HG02840 (cell line): ENCODE measurements around the gene PIP4K2A.

Source experiments
- ATAC-seq: cut with Tn5 transposase; IDR thresholded peaks from one replicate; pipeline ENCODE4 v1.9.1; 2021; ENCODE audit warnings: mild to moderate bottlenecking, moderate library complexity, moderate number of reproducible peaks; ENCODE audit not compliant: unreplicated experiment, low FRiP score

The PIP4K2A gene

DNA sequence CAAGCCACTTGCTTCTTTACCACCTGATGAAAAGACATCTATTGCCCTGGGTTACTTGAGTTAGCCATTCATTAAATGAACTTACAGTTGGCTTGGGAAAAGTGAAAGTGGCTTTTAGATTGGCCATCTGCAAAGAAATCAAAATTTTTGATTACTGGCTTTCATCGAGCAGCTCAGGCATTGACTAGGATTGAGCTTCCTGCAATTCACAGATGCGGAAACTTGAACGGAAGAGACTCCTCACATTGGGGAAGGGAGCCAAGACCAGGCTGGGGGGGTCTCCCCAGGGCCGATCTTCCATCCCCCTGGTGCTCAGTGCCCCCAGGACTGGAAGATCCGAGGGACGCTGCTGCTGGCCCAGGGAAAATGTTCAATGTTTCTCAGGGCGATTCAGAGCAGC lies 145.4 kb downstream of the PIP4K2A start:
- ATAC-seq = no peak

DNA sequence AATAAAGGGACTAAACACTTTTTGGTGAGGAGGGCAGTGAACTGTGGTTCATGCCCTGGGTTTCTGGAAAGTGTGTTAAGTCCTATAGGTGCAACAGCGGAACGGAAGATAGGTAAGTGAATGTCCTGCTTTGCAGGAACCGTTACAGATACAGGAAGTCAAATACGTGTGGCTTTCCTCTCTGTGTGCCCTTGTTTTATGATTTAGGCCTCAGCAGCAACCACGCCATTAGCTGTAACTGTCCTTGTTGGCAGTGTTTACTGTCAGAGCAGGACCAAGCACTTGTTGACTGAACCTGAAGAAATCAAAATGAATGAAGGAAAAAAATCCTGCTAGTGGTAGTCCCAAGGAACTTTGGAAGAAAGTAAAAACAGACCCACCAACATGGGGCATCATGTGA lies 150.3 kb downstream of the PIP4K2A start:
- ATAC-seq = no peak

DNA sequence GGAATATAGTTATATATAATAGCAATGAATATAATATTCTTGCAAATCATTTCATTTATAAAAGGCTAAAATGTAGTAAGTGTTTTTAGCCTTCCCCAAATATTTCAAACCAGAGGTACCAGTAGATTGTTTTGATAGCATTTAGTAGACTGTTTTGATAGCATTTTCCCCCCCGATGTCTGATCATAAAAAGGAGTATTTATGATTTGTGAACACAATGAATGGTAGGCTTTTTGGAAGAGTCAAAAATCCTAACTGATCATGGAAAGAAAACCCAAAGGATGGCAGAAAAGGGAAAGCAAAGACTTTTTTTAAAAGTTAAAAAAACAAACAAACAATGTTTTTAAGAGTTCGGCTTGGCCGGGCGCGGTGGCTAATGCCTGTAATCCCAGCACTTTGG lies 152.5 kb downstream of the PIP4K2A start:
- no peak for ATAC-seq

- ATAC-seq = no peak
These were observed 153.5 kb downstream of the PIP4K2A start for GRCh38 chr10:22560913-22561239.

GRCh38 chr10:22560096-22560912 lies 154.1 kb downstream of the PIP4K2A start:
- no peak for ATAC-seq

DNA sequence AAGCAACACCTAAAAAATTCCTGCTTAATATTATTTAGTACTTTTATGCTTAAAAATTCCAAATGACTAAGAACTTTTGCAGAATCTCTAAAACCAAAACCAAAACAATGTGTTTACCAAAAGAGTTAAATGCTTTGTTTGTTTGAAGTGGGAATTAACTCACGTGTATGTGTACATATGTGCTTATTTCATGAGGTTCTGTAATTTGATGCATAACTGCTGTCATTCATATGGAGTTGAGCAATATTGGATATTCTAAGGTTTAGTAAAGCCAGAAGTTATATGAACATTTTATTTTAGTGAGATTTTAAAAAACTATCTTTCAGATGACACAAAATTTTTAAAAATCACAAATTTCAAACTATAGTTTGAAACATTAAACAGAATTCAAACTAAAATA lies 157.1 kb downstream of the PIP4K2A start:
- no peak for ATAC-seq

- no peak for ATAC-seq
These were observed 157.6 kb downstream of the PIP4K2A start for GRCh38 chr10:22556774-22557173.

- ATAC-seq = no peak
These were observed 159.8 kb downstream of the PIP4K2A start for GRCh38 chr10:22554461-22555182.

DNA sequence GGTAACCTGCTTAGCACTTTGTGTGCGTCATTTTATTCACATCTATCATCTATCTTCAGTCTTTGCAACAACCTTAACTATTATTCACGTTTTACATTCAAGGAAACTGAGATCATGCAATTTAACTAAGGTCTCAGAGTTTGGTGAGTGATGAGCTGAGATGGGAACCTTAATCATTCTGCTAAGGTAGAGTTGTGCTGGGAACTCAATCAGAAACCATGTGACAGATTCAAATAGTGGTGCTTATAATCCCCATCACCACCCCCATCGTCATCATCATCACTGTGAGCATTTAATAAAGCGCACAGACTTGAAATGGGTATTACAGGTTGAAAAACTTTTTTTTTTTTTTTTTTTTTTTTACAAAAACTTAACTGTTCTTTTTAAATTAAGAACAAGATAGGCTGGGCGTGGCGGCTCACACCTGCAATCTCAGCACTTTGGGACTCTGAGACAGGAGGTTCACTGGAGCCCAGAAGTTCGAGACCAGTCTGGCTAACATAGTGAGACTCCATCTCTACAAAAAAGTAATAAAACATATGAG lies 160.9 kb downstream of the PIP4K2A start:
- ATAC-seq = no peak

DNA sequence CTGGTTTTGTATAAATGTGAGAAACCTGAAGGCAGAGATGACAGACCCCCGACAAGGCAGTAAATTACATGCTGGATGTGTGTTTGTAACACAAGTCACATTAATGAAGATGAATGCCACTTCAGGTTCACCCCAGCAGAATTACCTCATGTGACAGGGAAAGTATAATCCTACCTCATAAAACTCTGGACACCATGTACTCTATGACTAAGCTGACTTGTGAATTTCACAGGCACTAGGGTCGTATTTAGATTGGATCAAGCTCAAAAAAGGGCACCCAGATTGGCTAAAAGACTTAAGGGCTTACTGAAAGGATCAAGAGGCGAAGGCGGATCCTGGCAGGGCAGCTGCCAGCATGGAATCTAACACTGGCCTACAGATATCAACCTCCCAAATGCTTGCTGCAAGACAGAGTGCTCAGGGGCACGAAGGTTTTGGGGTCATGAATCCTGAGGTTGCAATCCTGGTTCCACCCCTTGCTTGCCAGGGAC lies 161.4 kb downstream of the PIP4K2A start:
- no peak for ATAC-seq

DNA sequence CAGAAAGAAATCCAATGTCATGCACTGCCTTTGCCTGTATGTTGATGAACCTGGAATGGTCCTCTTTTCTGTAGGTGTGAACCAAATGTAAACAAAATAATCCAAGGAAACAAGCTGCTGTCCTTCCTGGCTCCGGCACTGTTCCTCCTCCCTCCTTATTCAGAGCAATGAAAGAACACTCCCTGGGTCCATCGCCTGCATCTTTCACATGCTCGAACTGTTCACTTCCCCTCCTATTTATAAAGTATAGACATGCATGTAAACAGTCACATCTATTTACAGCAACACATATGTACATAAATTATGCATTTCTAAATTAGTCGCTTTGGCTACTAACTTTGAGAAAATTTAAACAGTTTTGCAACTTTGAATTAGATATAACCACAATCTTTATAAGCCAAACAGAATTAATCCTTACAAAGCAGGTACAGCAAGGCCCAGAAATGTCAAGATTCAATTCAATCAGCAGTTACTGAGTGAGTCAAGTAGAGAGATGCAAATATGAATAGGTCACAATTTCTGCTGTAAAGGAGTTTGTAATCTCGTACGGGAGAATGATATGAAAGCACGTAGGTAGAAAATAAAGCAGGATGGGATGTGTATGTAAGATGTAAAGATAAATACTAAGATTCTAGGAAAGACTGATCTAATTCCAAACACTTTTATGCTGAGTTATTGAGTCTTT lies 162.6 kb downstream of the PIP4K2A start:
- ATAC-seq = no peak

- no peak for ATAC-seq
These were observed 163.6 kb downstream of the PIP4K2A start for GRCh38 chr10:22550732-22551131.

GRCh38 chr10:22548344-22548743 lies 166.0 kb downstream of the PIP4K2A start:
- no peak for ATAC-seq

- ATAC-seq = no peak
These were observed 168.7 kb downstream of the PIP4K2A start for GRCh38 chr10:22545643-22546042.

DNA sequence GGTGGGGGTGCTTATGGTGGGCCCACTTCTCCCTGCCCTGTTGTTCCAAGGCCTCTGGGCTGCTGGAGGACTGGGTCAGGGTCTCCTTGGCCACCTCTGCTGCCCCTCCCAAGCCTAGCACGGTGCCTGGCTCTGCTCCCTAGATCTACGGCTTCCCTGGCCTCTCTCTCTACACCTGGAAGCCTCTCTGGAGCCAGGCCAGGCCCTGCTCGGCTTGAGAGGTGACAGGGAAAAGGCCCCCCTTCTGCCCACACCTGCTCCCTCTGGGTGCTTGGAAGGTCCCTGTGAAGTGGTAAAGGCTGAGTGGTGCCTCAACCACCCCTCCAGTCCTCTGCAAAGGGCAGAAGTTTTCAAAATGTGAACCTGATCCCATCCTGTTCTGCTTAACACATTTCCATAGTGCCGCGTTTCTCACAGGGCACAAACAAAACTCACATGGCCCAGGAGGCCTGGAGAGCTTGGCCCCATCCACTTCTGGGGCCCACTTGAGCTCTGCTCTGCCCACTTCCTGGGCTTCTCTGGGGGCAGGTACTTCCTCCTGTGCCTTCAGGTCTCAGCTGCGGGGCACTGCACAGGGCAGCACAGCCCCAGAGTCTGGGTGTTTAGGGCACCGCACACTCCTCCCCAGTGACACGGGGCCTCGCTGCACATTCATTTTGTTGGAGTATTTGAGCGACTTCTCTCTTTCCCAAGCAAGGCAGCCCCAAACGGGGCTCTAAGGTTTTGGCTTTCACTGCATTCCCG lies 169.9 kb downstream of the PIP4K2A start:
- no peak for ATAC-seq

- no peak for ATAC-seq
These were observed 171.6 kb downstream of the PIP4K2A start for GRCh38 chr10:22542773-22543172.

- ATAC-seq = no peak
These were observed 172.5 kb downstream of the PIP4K2A start for GRCh38 chr10:22541900-22542299.

GRCh38 chr10:22539579-22540298 lies 174.6 kb downstream of the PIP4K2A start:
- ATAC-seq = no peak

- ATAC-seq = no peak
These were observed 176.6 kb downstream of the PIP4K2A start for GRCh38 chr10:22537810-22538209.

DNA sequence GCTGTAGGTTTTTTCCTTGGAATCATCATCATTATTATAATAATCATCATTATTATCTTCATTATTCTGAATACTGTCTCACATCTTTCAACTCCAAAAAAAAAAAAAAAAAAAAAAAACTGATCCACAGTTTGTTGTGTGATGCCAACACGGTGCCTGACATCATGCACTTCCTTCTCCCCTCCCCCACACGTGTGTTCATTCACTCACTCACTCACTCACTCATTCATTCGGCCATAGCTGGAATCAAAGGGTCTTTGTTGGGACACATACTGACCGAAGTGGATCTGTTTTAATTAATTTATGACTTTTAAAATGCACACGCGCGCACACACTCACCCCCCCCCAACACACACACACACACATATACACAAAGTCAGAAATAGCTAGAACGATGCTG lies 177.8 kb downstream of the PIP4K2A start:
- ATAC-seq = no peak
